Bronchial epithelial cell (primary cell): Measurements from ENCODE around the gene GPER1. TPM values are rescaled to one million over a fixed set of nuclear protein-coding genes. Genes with fewer than 3 reads are reported as not detected.

ENCODE experiments used
- DNase-seq: peaks from one replicate; pipeline ENCODE4 v3.0.0-alpha.2; 2010; ENCODE audit warnings: low read depth
- FAIRE-seq: peaks from 2 replicates; lab custom pipeline; 2011; peaks lifted over from hg19 to GRCh38; lab: Jason Lieb, UNC
- H3K27me3 ChIP-seq: 2 replicates; pipeline ENCODE4 v1.5.1; 2011; ENCODE audit warnings: low read length; ENCODE audit not compliant: control insufficient read depth, insufficient read depth
- H3K36me3 ChIP-seq: 2 replicates; pipeline ENCODE4 v1.5.1; 2011; ENCODE audit warnings: low read length; ENCODE audit not compliant: control insufficient read depth, insufficient read depth
- H3K4me3 ChIP-seq: 2 replicates; pipeline ENCODE4 v1.5.1; 2011; ENCODE audit warnings: mild to moderate bottlenecking, low read depth, low read length, control low read depth
- total RNA-seq: library from RNA; depleted of rRNA; stranded (reverse); fragments of >200 nt; gene quantifications from 2 replicates; pipeline ENCODE4 v1.2.1, GENCODE V29; 2014
- TF ChIP-seq, protein P1 (sequence below): IDR thresholded peaks from 2 replicates; pipeline ENCODE4 v1.5.1; 2011; ENCODE audit warnings: mild to moderate bottlenecking, moderate library complexity, low read length, control low read depth, inconsistent platforms; ENCODE audit not compliant: insufficient read depth, severe bottlenecking

Gene GPER1
- total RNA-seq, 1 donor from 2014 or later = under 0.01 TPM

DNA sequence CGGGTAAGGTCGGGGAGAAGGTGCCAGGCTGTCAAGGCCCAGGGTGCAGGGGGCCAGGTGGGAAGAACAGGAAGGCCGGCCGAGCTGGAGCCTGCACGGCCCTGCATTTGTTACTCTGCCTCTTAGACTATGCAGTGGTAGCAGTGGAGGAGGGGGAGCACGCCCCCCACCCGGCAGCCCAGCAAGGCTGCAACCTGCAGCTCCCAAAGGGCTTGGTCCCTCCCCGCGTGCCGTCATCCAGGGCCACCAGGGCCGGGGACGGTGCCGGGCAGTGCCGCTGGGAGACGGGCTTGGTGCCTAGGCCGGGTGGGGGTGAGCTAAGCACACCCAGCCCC, 7.0 kb upstream of the GPER1 start:
- DNase-seq = no peak
- TF ChIP-seq, protein P1, sequence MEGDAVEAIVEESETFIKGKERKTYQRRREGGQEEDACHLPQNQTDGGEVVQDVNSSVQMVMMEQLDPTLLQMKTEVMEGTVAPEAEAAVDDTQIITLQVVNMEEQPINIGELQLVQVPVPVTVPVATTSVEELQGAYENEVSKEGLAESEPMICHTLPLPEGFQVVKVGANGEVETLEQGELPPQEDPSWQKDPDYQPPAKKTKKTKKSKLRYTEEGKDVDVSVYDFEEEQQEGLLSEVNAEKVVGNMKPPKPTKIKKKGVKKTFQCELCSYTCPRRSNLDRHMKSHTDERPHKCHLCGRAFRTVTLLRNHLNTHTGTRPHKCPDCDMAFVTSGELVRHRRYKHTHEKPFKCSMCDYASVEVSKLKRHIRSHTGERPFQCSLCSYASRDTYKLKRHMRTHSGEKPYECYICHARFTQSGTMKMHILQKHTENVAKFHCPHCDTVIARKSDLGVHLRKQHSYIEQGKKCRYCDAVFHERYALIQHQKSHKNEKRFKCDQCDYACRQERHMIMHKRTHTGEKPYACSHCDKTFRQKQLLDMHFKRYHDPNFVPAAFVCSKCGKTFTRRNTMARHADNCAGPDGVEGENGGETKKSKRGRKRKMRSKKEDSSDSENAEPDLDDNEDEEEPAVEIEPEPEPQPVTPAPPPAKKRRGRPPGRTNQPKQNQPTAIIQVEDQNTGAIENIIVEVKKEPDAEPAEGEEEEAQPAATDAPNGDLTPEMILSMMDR = no peak
- no peak for FAIRE-seq
- Histone ChIP-seq H3K36me3 (peaks cover 3% of the 10 kb centered on the region), H3K4me3 (no peak overlapping the region), H3K27me3 (no peaks in the 10 kb centered on the region)

DNA sequence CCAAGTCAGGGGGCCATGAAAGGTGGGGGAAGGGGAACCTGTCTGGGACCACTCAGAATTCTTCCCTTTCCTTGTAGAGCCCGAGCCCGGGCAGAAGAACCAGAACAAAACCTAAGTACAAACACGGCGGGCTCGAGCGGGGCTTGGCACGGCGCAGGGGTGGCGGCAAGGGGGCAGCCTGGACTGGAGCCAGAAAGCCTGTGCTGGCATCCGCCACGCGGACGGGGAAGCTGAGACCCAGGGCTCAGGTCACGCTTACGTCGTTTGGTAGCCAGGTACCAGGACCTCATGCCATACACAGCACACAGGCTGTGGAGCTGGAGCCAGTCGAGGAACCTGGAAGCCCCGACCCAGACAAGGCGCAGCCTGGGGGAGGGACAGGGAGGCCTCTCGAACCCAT, 6.6 kb upstream of the GPER1 start:
- H3K27me3 ChIP-seq = no peaks in the 10 kb centered on the region
- FAIRE-seq = no peak
- DNase-seq = no peak
- TF ChIP-seq, protein P1 = no peak
- H3K36me3 ChIP-seq = peaks cover 3% of the 10 kb centered on the region
- no peak overlapping the region for H3K4me3 ChIP-seq

DNA sequence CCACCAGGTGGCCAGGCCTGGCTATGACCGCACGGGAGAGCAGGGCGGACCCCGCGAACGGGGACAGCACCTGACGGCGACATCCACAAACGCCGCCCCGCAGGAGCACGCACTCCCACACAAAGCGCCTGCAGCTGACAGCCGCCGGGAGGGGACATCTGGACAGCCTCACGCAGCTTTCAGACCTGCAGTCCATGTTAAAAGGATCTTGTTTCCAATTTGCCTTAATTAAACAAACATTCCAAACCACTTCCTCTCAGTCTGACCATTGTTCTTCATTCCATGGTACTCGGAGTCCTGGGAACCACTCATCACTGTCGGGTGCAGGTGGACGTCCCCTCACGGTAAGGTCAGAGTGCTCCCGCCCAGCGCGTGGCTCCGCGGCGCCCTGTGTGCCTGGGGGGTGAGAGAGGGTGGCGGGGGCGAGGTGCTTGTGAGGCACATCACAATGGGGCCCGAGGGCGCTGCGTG, 5.9 kb upstream of the GPER1 start:
- no peak overlapping the region for H3K4me3 ChIP-seq
- no peak for FAIRE-seq
- peaks cover 3% of the 10 kb centered on the region for H3K36me3 ChIP-seq
- DNase-seq = no peak
- H3K27me3 ChIP-seq = no peaks in the 10 kb centered on the region
- TF ChIP-seq, protein P1 = no peak

DNA sequence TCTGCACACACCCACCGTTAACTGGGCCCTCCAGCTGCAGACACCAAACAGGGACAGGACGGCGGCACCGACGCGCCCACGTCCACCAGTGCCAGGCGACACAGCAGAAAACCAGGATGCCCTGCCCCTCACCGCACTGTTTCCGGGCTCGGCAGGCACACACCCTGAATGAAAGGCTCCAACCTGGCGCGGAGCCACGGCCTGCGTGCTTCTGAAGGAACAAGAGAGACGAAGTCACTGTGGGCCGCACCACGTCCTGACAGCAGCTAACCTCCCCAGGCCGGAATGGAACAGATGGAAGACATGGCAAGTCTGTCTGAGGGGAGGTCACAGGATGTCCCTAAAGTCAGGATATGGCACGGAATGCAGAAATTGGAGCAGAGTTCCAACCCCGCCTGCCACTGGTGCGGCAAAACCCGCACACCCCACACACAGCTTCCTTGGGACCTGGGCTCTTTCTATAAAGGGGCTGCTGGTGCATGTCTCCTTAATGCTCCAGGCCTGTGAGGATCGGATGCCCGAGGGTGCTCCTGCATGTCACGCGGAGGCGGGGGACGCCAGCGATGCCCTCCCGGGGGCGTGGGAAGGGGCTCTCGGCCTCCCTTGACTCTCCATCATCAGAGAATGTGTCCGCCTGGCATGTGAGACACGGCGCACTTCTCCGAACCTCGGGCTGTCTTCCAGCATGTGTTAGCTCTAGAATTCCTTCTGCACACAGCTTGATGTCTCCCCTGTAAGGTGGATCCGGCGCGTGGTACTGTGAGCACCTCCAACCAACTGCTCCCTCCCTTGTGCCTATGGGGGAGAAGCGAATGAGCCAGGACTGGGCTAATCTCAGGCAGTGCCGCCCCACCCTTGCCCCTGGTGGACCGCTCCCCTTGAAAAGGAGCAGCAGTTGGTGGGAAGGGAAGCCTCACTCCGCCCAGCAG, 3.9 kb upstream of the GPER1 start:
- TF ChIP-seq, protein P1 = no peak
- H3K36me3 ChIP-seq = peaks cover 3% of the 10 kb centered on the region
- no peak overlapping the region for H3K4me3 ChIP-seq
- H3K27me3 ChIP-seq = no peaks in the 10 kb centered on the region
- DNase-seq = no peak
- no peak for FAIRE-seq

DNA sequence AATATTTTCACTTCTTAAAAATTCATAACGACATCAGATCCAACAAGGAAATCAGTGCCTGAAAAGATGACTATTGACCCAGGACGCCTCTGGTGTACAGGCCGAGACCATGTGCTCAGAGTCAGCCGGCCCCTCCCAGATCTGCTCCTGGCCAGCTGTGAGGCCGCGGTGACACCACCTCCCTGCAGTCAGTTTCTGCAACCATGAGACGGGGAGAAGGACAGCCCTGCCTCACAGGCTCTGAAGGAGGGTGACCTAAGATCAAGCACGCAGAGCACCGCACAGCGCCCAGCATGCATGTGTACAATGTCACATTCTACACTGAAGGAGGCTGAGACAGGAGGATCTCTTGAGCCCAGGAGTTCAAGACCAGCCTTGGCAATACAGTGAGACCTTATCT, 2.6 kb upstream of the GPER1 start:
- no peak for FAIRE-seq
- TF ChIP-seq, protein P1 = no peak
- Histone ChIP-seq H3K4me3 (no peak overlapping the region), H3K27me3 (no peaks in the 10 kb centered on the region), H3K36me3 (peaks cover 3% of the 10 kb centered on the region)
- DNase-seq = no peak
